Loucy (cell line): ENCODE measurements around the gene CYP3A5.

ENCODE experiments used
- H2AFZ ChIP-seq: fragments of 200-600 bp; sonication (generic); 2 replicates; pipeline ENCODE4 v1.6.0; 2016; ENCODE audit warnings: antibody characterized with exemption, mild to moderate bottlenecking, low read length, moderate library complexity
- H3F3A ChIP-seq: fragments of 200-600 bp; 2 replicates; pipeline ENCODE4 v1.6.0; 2016; ENCODE audit warnings: antibody characterized with exemption, low read depth, mild to moderate bottlenecking
- H3K27me3 ChIP-seq: fragments of 200-600 bp; sonication (generic); 2 replicates; pipeline ENCODE4 v1.6.1; 2014; ENCODE audit warnings: low read length, mild to moderate bottlenecking; ENCODE audit not compliant: insufficient read depth, poor library complexity, severe bottlenecking
- H3K36me3 ChIP-seq: fragments of 200-600 bp; sonication (generic); 2 replicates; pipeline ENCODE4 v1.6.1; 2016; ENCODE audit warnings: low read length; ENCODE audit not compliant: insufficient read depth
- H3K4me1 ChIP-seq: fragments of 200-600 bp; sonication (generic); 2 replicates; pipeline ENCODE4 v1.5.1; 2014; ENCODE audit warnings: low read length, mild to moderate bottlenecking; ENCODE audit not compliant: insufficient read depth, poor library complexity, severe bottlenecking
- H3K4me2 ChIP-seq: fragments of 200-600 bp; sonication (generic); 2 replicates; pipeline ENCODE4 v1.6.0; 2014; ENCODE audit warnings: antibody characterized with exemption, low read length, low read depth, mild to moderate bottlenecking; ENCODE audit not compliant: poor library complexity, severe bottlenecking
- H3K4me3 ChIP-seq: fragments of 200-600 bp; sonication (generic); 2 replicates; pipeline ENCODE4 v1.5.1; 2014; ENCODE audit warnings: low read length, mild to moderate bottlenecking, mixed read lengths; ENCODE audit not compliant: poor library complexity, severe bottlenecking
- H3K79me2 ChIP-seq: fragments of 200-600 bp; sonication (generic); 2 replicates; pipeline ENCODE4 v1.6.1; 2014; ENCODE audit warnings: low read length; ENCODE audit not compliant: insufficient read depth
- H3K9ac ChIP-seq: fragments of 200-600 bp; sonication (generic); 2 replicates; pipeline ENCODE4 v1.6.0; 2014; ENCODE audit warnings: mild to moderate bottlenecking, low read depth, low read length, moderate library complexity; ENCODE audit not compliant: poor library complexity, severe bottlenecking
- H3K9me2 ChIP-seq: fragments of 200-600 bp; sonication (generic); replicated peaks from 2 replicates; pipeline ENCODE4 v1.6.1; 2016; ENCODE audit warnings: low read depth, low read length, mixed read lengths
- H3K9me3 ChIP-seq: fragments of 200-600 bp; sonication (generic); 2 replicates; pipeline ENCODE4 v1.6.1; 2014; ENCODE audit warnings: mild to moderate bottlenecking, antibody characterized with exemption, low read length, low read depth; ENCODE audit not compliant: insufficient read depth
- H4K20me1 ChIP-seq: fragments of 200-600 bp; sonication (generic); 2 replicates; pipeline ENCODE4 v1.6.0; 2014; ENCODE audit warnings: antibody characterized with exemption, low read length, mild to moderate bottlenecking; ENCODE audit not compliant: insufficient read depth, poor library complexity, severe bottlenecking
- CTCF ChIP-seq: fragments of 200-600 bp; sonication (generic); conservative IDR thresholded peaks from 2 replicates; pipeline ENCODE4 v1.5.1; 2014; ENCODE audit warnings: mild to moderate bottlenecking, antibody characterized with exemption, low read length
- EZH2phosphoT487 ChIP-seq: fragments of 200-600 bp; IDR thresholded peaks from 2 replicates; pipeline ENCODE4 v1.6.1; 2018; ENCODE audit warnings: antibody characterized with exemption, mild to moderate bottlenecking, moderate library complexity, borderline replicate concordance

The CYP3A5 gene

GRCh38 chr7:99614495-99614894 lies 65.3 kb downstream of the CYP3A5 start:
- no peak for TF ChIP-seq EZH2phosphoT487
- TF ChIP-seq CTCF: no peak
- no peaks in the 10 kb centered on the region for H3F3A ChIP-seq
- H3K9me2 ChIP-seq: no peaks in the 10 kb centered on the region
- H4K20me1 ChIP-seq: peaks cover 12% of the 10 kb centered on the region
- peaks cover 23% of the 10 kb centered on the region for H3K4me1 ChIP-seq
- H3K36me3 ChIP-seq: peaks cover 12% of the 10 kb centered on the region; the same call in 1 of the 2 replicates
- no peak overlapping the region for H3K4me2 ChIP-seq
- no peak overlapping the region for H3K9ac ChIP-seq
- H3K79me2 ChIP-seq: peaks cover 28% of the 10 kb centered on the region
- H2AFZ ChIP-seq: no peak overlapping the region
- H3K9me3 ChIP-seq: no peaks in the 10 kb centered on the region
- no peak overlapping the region for H3K4me3 ChIP-seq
- H3K27me3 ChIP-seq: no peaks in the 10 kb centered on the region

GRCh38 chr7:99607548-99607947 lies 72.2 kb downstream of the CYP3A5 start:
- no peaks in the 10 kb centered on the region for H4K20me1 ChIP-seq
- H3K36me3 ChIP-seq: no peaks in the 10 kb centered on the region
- no peak overlapping the region for H3K9ac ChIP-seq
- H3F3A ChIP-seq: no peaks in the 10 kb centered on the region
- H2AFZ ChIP-seq: no peak overlapping the region
- no peaks in the 10 kb centered on the region for H3K79me2 ChIP-seq
- H3K27me3 ChIP-seq: no peaks in the 10 kb centered on the region
- no peaks in the 10 kb centered on the region for H3K4me1 ChIP-seq
- no peaks in the 10 kb centered on the region for H3K9me3 ChIP-seq
- no peaks in the 10 kb centered on the region for H3K9me2 ChIP-seq
- TF ChIP-seq CTCF (no peak), EZH2phosphoT487 (no peak)
- no peak overlapping the region for H3K4me2 ChIP-seq
- no peak overlapping the region for H3K4me3 ChIP-seq

DNA sequence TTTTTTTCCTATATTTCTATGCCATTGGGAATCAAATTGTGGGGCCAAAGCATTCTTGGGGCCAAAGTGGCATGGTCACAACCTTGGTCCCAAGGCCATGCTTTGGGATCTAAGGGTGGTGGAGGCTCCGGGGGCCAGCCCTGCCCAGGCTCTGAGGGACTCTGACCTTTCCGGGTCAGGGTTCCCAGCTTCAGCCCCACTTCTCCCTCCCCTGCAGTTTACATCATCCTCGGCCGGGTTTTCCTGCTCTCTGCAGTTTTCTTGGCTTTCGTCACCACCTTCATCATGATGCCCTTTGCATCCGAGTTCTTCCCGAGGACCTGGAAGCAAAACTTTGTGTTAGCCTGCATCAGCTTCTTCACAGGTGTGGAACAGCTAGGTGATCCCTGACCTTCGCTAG lies 73.3 kb downstream of the CYP3A5 start:
- Histone ChIP-seq H3K4me2 (no peak overlapping the region), H3K9ac (no peak overlapping the region), H3K4me3 (no peak overlapping the region), H3K9me2 (no peaks in the 10 kb centered on the region), H3K4me1 (no peaks in the 10 kb centered on the region), H3F3A (no peaks in the 10 kb centered on the region), H3K9me3 (no peaks in the 10 kb centered on the region), H3K36me3 (no peaks in the 10 kb centered on the region), H3K79me2 (no peaks in the 10 kb centered on the region), H3K27me3 (no peaks in the 10 kb centered on the region), H2AFZ (no peak overlapping the region), H4K20me1 (no peaks in the 10 kb centered on the region)
- TF ChIP-seq CTCF: no peak
- no peak for TF ChIP-seq EZH2phosphoT487
